ENCODE results near the gene ANO2. TPM values are rescaled to one million over a fixed set of nuclear protein-coding genes. Genes with fewer than 3 reads are reported as not detected.
"Not testable (repeated sequence)": the region's sequence is repeated elsewhere in the genome, so short reads cannot be mapped to it uniquely, and the experiment has no call there.

The ANO2 gene
- total RNA-seq, 2 experiments from 2014 or later = not detected

DNA sequence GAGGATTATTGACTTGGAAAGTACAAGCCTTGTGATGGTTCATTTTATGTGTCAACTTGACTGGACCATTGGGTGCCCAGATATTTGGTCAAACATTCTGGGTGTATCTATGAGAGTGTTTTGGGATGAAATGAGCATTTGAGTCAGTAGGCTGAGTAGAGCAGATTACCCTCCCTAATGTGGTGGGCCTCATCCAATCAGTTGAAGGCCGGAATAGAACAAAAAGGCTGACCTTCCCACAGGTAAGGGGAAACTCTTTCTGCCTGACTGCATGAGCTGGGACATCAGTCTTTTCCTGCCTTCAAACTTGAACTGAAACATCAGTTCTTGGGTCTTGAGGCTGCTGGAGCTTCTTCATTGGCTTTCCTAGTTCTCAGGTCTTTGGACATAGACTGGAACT is 98.1 kb downstream of the ANO2 start:
- POLR2A ChIA-PET = no interaction called here
- Mint-ChIP-seq H3K36me3 (ENCODE audit: low read depth) (no peaks in the 10 kb centered on the region), H3K9me3 (peaks cover 3% of the 10 kb centered on the region), H3K4me3 (no peak overlapping the region), H3K27me3 (peaks cover 11% of the 10 kb centered on the region), H3K27ac (no peak overlapping the region), H3K4me1 (ENCODE audit: low read depth) (no peaks in the 10 kb centered on the region)
- intact Hi-C loops (cut with micrococcal nuclease) = no loop called here
- DNase-seq = no peak
- CTCF ChIA-PET = no interaction called here
- ATAC-seq = no peak
- TF ChIP-seq, protein P1, sequence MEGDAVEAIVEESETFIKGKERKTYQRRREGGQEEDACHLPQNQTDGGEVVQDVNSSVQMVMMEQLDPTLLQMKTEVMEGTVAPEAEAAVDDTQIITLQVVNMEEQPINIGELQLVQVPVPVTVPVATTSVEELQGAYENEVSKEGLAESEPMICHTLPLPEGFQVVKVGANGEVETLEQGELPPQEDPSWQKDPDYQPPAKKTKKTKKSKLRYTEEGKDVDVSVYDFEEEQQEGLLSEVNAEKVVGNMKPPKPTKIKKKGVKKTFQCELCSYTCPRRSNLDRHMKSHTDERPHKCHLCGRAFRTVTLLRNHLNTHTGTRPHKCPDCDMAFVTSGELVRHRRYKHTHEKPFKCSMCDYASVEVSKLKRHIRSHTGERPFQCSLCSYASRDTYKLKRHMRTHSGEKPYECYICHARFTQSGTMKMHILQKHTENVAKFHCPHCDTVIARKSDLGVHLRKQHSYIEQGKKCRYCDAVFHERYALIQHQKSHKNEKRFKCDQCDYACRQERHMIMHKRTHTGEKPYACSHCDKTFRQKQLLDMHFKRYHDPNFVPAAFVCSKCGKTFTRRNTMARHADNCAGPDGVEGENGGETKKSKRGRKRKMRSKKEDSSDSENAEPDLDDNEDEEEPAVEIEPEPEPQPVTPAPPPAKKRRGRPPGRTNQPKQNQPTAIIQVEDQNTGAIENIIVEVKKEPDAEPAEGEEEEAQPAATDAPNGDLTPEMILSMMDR (IDR thresholded peaks at IDR 0.05) = no peak

DNA sequence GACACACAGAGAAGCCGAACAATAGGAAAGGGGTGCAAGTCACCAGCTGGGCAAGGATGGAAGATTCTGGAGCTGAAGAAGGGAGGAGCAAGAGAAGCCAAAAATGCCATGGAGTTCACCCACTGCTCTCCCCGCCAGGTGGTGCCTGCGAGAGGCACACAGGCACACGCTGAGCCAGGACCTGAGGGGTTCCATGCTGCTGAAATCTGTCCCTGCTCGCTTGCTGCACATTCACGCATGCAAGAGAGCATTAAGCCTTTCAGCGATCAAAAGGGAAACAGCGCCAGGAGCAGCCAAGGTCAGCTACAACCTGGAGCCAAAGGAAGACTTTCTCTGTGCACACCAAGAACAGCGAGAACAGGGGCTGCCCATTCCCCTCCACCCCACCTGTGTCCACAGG is 104.1 kb downstream of the ANO2 start:
- ChIA-PET POLR2A (interaction anchor here (0.8 kb wide), 1 partner anchor 8 kb away, joined by 3 read pairs; no protein-coding TSS in a partner anchor), CTCF (no interaction called here)
- Mint-ChIP-seq H3K9me3 (no peaks in the 10 kb centered on the region), H3K4me1 (ENCODE audit: low read depth) (no peaks in the 10 kb centered on the region), H3K36me3 (ENCODE audit: low read depth) (no peaks in the 10 kb centered on the region), H3K27ac (no peak overlapping the region), H3K27me3 (peaks cover 8% of the 10 kb centered on the region), H3K4me3 (no peak overlapping the region)
- no peak for ATAC-seq
- intact Hi-C loops (cut with micrococcal nuclease) = no loop called here
- TF ChIP-seq, protein P1 (IDR thresholded peaks at IDR 0.05) = no peak
- no peak for DNase-seq

DNA sequence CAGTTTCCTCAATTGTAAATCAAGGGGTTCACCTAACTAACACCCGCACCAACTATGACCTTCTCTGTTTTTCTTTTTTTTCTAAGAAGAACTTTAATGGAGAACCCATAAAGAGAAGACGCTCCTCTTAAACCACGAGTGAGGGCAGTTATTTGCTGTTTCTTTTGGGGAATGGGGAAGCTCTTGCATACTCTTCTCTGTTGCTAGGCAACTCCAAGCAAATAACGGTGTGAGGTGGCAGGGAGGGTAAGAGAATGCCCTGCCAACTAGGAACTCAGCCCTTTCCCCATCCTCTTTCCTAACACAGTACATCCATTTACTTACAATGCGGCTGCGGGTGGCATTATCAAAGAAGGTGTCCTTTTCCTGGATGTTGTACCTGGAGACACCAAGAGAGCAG is 114.9 kb downstream of the ANO2 start:
- Mint-ChIP-seq H3K27ac (no peak overlapping the region), H3K27me3 (peaks cover 12% of the 10 kb centered on the region), H3K36me3 (ENCODE audit: low read depth) (no peaks in the 10 kb centered on the region), H3K9me3 (no peaks in the 10 kb centered on the region), H3K4me3 (no peak overlapping the region), H3K4me1 (ENCODE audit: low read depth) (no peaks in the 10 kb centered on the region)
- intact Hi-C loops (cut with micrococcal nuclease) = no loop called here
- no peak for ATAC-seq
- DNase-seq = no peak
- CTCF ChIA-PET = no interaction called here
- TF ChIP-seq, protein P1 (IDR thresholded peaks at IDR 0.05) = no peak
- POLR2A ChIA-PET = no interaction called here

DNA sequence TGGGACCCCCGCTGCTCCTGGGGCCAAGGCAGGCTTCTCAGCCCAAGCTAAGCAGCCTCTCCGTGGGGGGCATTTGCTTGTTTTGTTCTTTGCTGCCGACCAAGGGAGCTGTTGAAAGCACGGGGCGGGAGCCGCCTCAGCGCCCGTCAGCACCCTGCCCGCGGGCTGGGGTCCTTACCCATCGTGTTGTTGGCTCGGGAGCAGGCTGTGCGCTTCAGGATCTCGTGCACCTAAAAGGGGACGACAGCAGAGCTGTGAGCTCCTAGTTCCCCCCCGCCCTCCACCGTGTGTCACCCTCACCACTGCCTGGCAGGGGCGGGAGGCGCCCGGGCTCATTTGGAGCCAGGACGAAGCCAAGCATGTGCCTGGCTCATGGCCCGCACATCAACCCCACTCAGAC is 117.5 kb downstream of the ANO2 start:
- Mint-ChIP-seq H3K27me3 (peaks cover 11% of the 10 kb centered on the region), H3K9me3 (peaks cover 7% of the 10 kb centered on the region), H3K4me1 (ENCODE audit: low read depth) (no peaks in the 10 kb centered on the region), H3K36me3 (ENCODE audit: low read depth) (peaks cover 2% of the 10 kb centered on the region), H3K4me3 (no peak overlapping the region), H3K27ac (no peak overlapping the region)
- DNase-seq = no peak
- POLR2A ChIA-PET = no interaction called here
- no peak for ATAC-seq
- TF ChIP-seq, protein P1 (IDR thresholded peaks at IDR 0.05) = no peak
- intact Hi-C loops (cut with micrococcal nuclease) = no loop called here
- CTCF ChIA-PET = no interaction called here

DNA sequence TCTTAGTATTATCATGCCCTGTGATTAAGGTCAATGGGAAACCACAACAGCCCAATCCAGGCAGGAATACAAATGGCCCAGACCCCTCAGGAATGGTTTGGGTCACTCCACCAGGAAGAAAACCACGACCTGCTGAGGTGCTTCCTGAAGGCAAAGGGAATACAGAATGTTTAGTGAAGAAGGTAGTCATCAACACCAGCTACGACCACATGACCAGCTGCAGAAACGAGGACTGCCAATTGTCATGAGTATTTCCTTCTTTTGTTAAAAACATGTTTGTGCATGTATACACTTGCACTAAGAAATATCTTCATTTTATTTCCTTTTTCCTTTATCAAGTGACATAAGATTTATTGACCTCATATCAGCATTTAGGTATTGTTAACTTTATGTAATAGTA is 119.3 kb downstream of the ANO2 start:
- DNase-seq; CTCF ChIA-PET; H3K27me3 Mint-ChIP-seq; H3K4me1 Mint-ChIP-seq (ENCODE audit: low read depth); ATAC-seq; intact Hi-C loops (cut with micrococcal nuclease); H3K9me3 Mint-ChIP-seq; H3K27ac Mint-ChIP-seq; H3K36me3 Mint-ChIP-seq (ENCODE audit: low read depth); H3K4me3 Mint-ChIP-seq; POLR2A ChIA-PET: not testable (repeated sequence)

DNA sequence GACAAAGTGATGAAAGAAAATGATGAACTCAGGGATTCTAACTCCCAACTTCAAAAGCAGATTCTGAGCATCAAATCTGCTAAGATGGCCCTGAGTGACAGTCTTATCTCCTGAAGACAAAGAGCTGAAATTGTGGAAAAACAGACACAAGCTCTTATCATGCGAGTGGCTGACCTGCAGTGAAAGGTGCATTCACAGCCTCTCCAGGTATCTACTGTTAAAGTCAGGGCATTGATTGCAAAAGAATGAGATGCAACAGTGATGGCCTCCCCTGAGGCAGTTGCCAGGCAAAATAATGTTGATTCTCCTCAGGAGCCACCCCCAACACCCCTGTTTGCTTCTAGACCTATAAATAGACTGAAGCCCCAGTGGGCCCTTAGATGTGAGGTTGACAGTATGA is 126.2 kb downstream of the ANO2 start:
- H3K9me3 Mint-ChIP-seq; POLR2A ChIA-PET; H3K4me3 Mint-ChIP-seq; H3K4me1 Mint-ChIP-seq (ENCODE audit: low read depth); ATAC-seq; H3K27ac Mint-ChIP-seq; intact Hi-C loops (cut with micrococcal nuclease); H3K36me3 Mint-ChIP-seq (ENCODE audit: low read depth); H3K27me3 Mint-ChIP-seq; CTCF ChIA-PET; DNase-seq: not testable (repeated sequence)

Data from activated CD8-positive, alpha-beta T cell treated with anti-CD3 and anti-CD28 coated beads for 36 hours (primary cell).